GM12874 (cell line): ENCODE results near the gene RPS28.

Experiments used
- CTCF ChIP-seq: IDR thresholded peaks from 2 replicates; pipeline ENCODE4 v1.5.1; 2011; ENCODE audit warnings: low read depth, mild to moderate bottlenecking, control low read depth, low read length, moderate library complexity; ENCODE audit not compliant: insufficient read depth

Gene RPS28

GRCh38 chr19:8329996-8330395 is 8.7 kb downstream of the RPS28 start:
- no peak for TF ChIP-seq CTCF

- no peak for TF ChIP-seq CTCF
Measured at GRCh38 chr19:8331263-8331845, 10.1 kb downstream of the RPS28 start.

- no peak for TF ChIP-seq CTCF
Measured at GRCh38 chr19:8332976-8333766, 11.9 kb downstream of the RPS28 start.

GRCh38 chr19:8333767-8334457 is 12.6 kb downstream of the RPS28 start:
- TF ChIP-seq CTCF: no peak

- no peak for TF ChIP-seq CTCF
Measured at GRCh38 chr19:8334458-8335342, 13.4 kb downstream of the RPS28 start.

- peak; percentile 53 for TF ChIP-seq CTCF
Measured at GRCh38 chr19:8335343-8336071, 14.2 kb downstream of the RPS28 start.
